ENCODE data around the gene GATAD2A. TPM values are rescaled to one million over a fixed set of nuclear protein-coding genes. Genes with fewer than 3 reads are reported as not detected.

GATAD2A gene
- total RNA-seq, 8 experiments from 2014 or later: 23.9 to 65.0 (median 39.6) TPM

DNA sequence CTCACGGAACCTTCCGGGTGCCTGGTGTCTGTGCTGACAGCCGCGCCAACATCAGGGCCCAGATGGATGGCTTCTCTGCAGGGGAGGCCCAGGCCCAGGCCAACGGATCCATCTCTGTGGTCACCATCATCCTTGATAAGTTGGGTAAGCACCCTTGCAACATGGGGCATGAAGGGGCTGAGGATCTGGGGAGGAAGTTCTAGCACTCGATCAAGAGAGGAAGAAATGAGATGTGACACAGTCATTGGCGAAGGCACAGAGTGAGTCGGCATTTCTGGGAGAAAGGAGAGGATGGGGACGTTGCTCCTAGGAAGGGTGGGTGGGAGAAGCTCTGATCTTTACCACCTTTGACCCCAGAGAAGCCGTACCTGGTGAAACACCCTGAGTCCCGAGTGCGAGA is 137.0 kb downstream of the GATAD2A start:
- in situ Hi-C loops (cut with MboI; ENCODE audit: low pct_unique_long_range_greater_than_20kb in 2 of 9, low sequenced_read_pairs in 9 of 9, unreplicated experiment in 9 of 9): loop anchor here in 3 of 9 experiments (25.0 kb wide), 1 partner anchor 95 kb away; the partner anchor contains the start of genes GMIP (in 3 of the 3) and LPAR2 (in 3 of the 3)
- ATAC-seq (replicated peaks in 6 of 8): no peak
- WGBS, 10 experiments: 83 to 100% (median 100%) methylated on average over 1 to 3 of the region's 12 CpGs; no CpG with 5 or more reads in 6 of the 10 experiments

DNA sequence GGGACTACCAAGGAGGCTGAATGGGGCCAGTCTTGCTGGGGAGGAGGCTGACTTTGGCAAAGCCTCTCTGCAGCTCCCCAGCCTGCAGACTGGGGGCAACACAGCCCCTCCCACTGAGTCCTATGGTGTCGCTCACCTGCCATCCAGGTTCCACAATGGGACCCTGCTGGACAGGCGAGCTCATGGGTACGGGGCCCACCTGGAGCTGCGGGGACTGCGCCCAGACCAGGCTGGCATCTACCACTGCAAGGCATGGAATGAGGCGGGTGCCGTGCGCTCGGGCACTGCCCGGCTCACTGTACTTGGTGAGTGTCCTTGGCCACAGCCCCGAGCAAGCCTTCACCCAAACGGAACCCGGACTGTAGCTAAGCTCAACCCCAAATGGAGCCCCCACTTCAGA is 137.6 kb downstream of the GATAD2A start:
- H3K4me1 ChIP-seq (replicated peaks in 1 of 2): peaks cover 0 to 14% of the 10 kb centered on the region in 2 donors
- in situ Hi-C loops (cut with MboI; ENCODE audit: low pct_unique_long_range_greater_than_20kb in 2 of 9, low sequenced_read_pairs in 9 of 9, unreplicated experiment in 9 of 9): loop anchor here in 3 of 9 experiments (25.0 kb wide), 1 partner anchor 94 kb away; the partner anchor contains the start of genes GMIP (in 3 of the 3) and LPAR2 (in 3 of the 3)
- 80 to 100% (median 98%) methylated on average over 2 to 8 of the region's 13 CpGs; no CpG with 5 or more reads in 7 of the 10 experiments for WGBS, 10 experiments
- no peak for ATAC-seq (replicated peaks in 6 of 8)
- no peak overlapping the region for H3K27ac ChIP-seq
- H3K4me3 ChIP-seq: no peak overlapping the region

More for the DNA sequence above, 137.0 kb downstream of the GATAD2A start:
- Histone ChIP-seq H3K4me3 (no peak overlapping the region), H3K4me1 (replicated peaks in 1 of 2) (peaks cover 0 to 14% of the 10 kb centered on the region in 2 donors), H3K27ac (no peak overlapping the region)

DNA sequence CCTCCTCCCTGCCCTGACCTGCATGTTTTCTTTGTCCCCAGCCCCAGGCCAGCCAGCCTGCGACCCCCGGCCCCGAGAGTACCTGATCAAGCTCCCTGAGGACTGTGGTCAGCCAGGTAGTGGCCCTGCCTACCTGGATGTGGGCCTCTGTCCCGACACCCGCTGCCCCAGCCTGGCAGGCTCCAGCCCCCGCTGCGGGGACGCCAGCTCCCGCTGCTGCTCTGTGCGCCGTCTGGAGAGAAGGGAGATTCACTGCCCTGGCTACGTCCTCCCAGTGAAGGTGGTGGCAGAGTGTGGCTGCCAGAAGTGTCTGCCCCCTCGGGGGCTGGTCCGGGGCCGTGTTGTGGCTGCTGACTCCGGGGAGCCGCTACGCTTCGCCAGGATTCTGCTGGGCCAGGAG is 138.2 kb downstream of the GATAD2A start:
- no peak overlapping the region for H3K27ac ChIP-seq
- no peak for ATAC-seq (replicated peaks in 6 of 8)
- in situ Hi-C loops (cut with MboI; ENCODE audit: low pct_unique_long_range_greater_than_20kb in 2 of 9, low sequenced_read_pairs in 9 of 9, unreplicated experiment in 9 of 9): loop anchor here in 3 of 9 experiments (25.0 kb wide), 1 partner anchor 94 kb away; the partner anchor contains the start of genes GMIP (in 3 of the 3) and LPAR2 (in 3 of the 3)
- peaks cover 0 to 12% of the 10 kb centered on the region in 2 donors for H3K4me1 ChIP-seq (replicated peaks in 1 of 2)
- 100% methylated on average over 1 of the region's 19 CpGs; no CpG with 5 or more reads in 9 of the 10 experiments for WGBS, 10 experiments
- no peak overlapping the region for H3K4me3 ChIP-seq

DNA sequence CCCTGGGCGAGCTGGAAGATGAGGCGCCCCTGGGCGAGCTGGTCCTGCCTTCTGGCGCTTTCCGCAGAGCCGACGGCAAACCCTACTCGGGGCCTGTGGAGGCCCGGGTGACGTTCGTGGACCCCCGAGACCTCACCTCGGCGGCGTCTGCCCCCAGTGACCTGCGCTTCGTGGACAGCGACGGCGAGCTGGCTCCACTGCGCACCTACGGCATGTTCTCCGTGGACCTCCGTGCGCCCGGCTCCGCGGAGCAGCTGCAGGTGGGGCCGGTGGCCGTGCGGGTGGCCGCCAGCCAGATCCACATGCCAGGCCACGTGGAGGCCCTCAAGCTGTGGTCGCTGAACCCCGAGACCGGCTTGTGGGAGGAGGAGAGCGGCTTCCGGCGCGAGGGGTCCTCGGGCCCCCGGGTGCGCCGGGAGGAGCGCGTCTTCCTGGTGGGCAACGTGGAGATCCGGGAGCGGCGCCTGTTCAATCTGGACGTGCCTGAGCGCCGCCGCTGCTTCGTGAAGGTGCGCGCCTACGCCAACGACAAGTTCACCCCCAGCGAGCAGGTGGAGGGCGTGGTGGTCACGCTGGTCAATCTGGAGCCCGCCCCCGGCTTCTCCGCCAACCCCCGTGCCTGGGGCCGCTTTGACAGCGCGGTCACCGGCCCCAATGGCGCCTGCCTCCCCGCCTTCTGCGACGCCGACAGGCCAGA is 138.9 kb downstream of the GATAD2A start:
- in situ Hi-C loops (cut with MboI; ENCODE audit: low pct_unique_long_range_greater_than_20kb in 2 of 9, low sequenced_read_pairs in 9 of 9, unreplicated experiment in 9 of 9): loop anchor here in 3 of 9 experiments (25.0 kb wide), 1 partner anchor 93 kb away; the partner anchor contains the start of genes GMIP (in 3 of the 3) and LPAR2 (in 3 of the 3)

DNA sequence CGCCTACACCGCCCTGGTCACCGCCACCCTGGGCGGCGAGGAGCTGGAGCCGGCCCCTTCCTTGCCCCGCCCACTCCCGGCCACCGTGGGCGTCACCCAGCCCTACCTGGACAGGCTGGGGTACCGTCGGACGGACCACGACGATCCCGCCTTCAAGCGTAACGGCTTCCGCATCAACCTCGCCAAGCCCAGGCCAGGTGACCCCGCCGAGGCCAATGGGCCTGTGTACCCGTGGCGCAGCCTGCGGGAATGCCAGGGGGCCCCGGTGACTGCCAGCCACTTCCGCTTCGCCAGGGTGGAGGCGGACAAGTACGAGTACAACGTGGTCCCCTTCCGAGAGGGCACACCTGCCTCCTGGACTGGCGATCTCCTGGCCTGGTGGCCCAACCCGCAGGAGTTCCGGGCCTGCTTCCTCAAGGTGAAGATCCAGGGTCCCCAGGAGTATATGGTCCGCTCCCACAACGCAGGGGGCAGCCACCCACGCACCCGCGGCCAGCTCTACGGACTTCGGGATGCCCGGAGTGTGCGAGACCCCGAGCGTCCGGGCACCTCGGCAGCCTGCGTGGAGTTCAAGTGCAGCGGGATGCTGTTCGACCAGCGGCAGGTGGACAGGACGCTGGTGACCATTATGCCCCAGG is 139.6 kb downstream of the GATAD2A start:
- no peak overlapping the region for H3K4me3 ChIP-seq
- no peak for ATAC-seq (replicated peaks in 6 of 8)
- H3K4me1 ChIP-seq (replicated peaks in 1 of 2): peaks cover 0 to 9% of the 10 kb centered on the region in 2 donors
- no peak overlapping the region for H3K27ac ChIP-seq
- in situ Hi-C loops (cut with MboI; ENCODE audit: low pct_unique_long_range_greater_than_20kb in 2 of 9, low sequenced_read_pairs in 9 of 9, unreplicated experiment in 9 of 9): loop anchor here in 3 of 9 experiments (25.0 kb wide), 1 partner anchor 92 kb away; the partner anchor contains the start of genes GMIP (in 3 of the 3) and LPAR2 (in 3 of the 3)
- 91 to 100% (median 95%) methylated on average over 3 to 16 of the region's 53 CpGs; no CpG with 5 or more reads in 6 of the 10 experiments for WGBS, 10 experiments

More for the DNA sequence above, 138.9 kb downstream of the GATAD2A start:
- H3K4me3 ChIP-seq: no peak overlapping the region
- peaks cover 0 to 9% of the 10 kb centered on the region in 2 donors for H3K4me1 ChIP-seq (replicated peaks in 1 of 2)
- 85 to 95% methylated on average over 3 to 8 of the region's 75 CpGs; no CpG with 5 or more reads in 8 of the 10 experiments for WGBS, 10 experiments
- ATAC-seq (replicated peaks in 6 of 8): no peak
- no peak overlapping the region for H3K27ac ChIP-seq

DNA sequence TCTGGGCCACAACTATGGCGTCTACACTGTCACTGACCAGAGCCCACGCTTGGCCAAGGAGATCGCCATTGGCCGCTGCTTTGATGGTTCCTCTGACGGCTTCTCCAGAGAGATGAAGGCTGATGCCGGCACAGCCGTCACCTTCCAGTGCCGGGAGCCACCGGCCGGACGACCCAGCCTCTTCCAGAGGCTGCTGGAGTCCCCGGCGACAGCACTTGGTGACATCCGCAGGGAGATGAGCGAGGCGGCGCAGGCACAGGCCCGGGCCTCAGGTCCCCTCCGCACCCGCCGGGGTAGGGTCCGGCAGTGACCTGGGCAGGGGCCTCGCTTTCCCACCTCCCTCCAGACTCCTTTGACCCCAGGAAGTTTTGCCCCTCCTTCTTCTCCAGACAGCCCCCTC is 140.2 kb downstream of the GATAD2A start:
- 80 to 94% (median 87%) methylated on average over 4 to 10 of the region's 23 CpGs; no CpG with 5 or more reads in 6 of the 10 experiments for WGBS, 10 experiments
- no peak for ATAC-seq (replicated peaks in 6 of 8)
- Histone ChIP-seq H3K4me1 (replicated peaks in 1 of 2) (peaks cover 0 to 8% of the 10 kb centered on the region in 2 donors), H3K4me3 (no peak overlapping the region), H3K27ac (no peak overlapping the region)
- in situ Hi-C loops (cut with MboI; ENCODE audit: low pct_unique_long_range_greater_than_20kb in 2 of 9, low sequenced_read_pairs in 9 of 9, unreplicated experiment in 9 of 9): loop anchor here in 3 of 9 experiments (25.0 kb wide), 1 partner anchor 92 kb away; the partner anchor contains the start of genes GMIP (in 3 of the 3) and LPAR2 (in 3 of the 3)

DNA sequence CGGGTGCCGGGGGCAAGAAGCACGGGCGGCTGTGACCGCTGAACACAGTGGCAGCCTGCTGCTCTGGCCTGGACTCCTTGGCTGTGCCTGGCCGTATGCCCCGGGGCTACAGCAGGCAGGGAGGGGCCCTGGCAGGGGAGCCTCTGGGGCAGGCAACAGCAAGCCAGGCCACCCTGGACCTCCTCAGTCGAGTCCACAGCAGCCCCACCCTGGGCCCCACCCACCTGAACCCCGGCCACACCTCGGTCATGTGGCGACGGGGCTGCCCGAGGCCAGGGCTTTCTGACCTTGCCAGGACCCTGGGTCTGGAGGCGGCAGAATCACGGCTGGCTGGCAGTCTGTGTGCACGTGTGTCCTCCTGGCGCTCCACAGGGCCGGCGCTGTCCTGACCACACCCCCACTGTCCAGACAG is 141.3 kb downstream of the GATAD2A start:
- Histone ChIP-seq H3K4me1 (replicated peaks in 1 of 2) (no peaks in the 10 kb centered on the region), H3K4me3 (no peak overlapping the region), H3K27ac (no peak overlapping the region)
- in situ Hi-C loops (cut with MboI; ENCODE audit: low pct_unique_long_range_greater_than_20kb in 2 of 9, low sequenced_read_pairs in 9 of 9, unreplicated experiment in 9 of 9): loop anchor here in 3 of 9 experiments (25.0 kb wide), 1 partner anchor 91 kb away; the partner anchor contains the start of genes GMIP (in 3 of the 3) and LPAR2 (in 3 of the 3)
- ATAC-seq (replicated peaks in 6 of 8): peak in 3 of 8 experiments; percentile 81 to 86 (median 84)
- WGBS, 10 experiments: 0 to 78% methylated on average over 4 to 8 of the region's 19 CpGs; no CpG with 5 or more reads in 8 of the 10 experiments

DNA sequence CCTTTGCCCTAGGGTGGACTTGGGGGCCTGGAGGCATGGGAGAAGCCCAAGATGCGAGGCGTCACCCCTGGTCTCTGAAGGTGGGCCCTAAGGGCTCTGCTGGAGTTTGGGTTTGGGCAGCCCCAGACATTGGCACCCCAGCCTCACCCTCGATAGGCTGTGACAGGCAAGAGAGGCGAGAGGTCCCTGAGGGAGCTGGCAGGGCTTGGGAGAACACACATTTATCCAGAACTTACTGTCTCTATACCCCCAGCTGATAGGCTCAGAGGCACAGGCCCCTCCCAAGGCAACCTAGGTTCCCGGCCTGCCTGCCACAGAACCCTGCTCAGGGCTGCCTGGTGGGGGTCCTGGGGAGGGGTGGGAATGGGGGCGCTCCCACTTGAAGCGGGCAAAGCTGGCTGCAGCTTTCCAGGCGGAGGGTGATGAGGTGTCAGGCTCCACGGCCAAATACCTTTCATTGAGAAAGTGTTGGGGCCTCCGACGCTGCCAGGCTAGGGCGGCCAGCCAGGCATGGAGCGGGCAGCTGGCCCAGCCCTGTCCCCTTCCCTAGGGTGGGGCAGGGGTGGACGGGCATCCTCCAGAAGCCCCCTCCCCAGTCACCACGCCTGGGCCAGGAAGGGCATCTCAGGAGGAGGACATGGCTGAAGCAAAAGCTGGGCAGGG is 142.3 kb downstream of the GATAD2A start:
- in situ Hi-C loops (cut with MboI; ENCODE audit: low pct_unique_long_range_greater_than_20kb in 2 of 9, low sequenced_read_pairs in 9 of 9, unreplicated experiment in 9 of 9): loop anchor here in 3 of 9 experiments (25.0 kb wide), 1 partner anchor 89 kb away; the partner anchor contains the start of genes GMIP (in 3 of the 3) and LPAR2 (in 3 of the 3)
- no peak for ATAC-seq (replicated peaks in 6 of 8)

DNA sequence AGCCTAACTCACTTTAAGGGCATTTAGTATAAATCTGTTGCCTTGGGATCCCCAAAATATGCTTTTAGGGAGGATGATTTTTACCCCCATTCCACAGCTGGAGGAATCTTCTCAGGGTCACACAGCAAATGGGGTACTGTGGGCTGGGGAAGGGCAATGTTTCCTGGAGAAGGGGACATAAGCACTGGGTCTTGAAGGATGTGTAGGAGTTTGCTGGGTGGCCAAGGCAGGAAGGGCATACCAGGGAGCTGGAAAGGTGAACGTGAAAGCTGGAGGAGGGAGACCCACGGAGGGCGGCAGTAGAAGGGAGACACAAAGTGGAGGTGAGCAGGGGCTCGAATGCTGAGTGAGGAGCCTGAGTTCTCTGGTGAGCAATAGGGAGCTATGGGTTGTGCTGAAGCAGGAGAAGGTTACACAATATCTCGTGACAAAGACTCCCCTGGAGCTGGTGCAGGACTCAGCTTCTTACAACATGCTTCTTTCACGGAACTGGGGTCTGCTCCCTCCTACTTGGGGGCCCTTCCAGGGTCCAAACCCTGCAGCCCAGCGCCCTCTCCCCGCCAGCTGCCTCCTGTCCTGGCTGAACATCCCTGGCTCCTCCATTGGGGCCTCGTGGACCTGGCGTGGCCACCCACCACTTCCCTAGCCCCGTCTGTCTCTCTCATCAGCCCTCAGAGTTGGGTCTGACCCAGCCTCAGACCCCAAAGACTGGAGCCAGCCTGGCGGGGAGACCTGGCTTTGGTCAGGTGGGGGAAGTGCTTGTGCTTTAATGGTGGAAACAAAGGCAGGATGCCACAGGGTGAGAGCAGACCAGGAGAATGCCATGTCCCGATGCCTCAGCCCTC is 143.7 kb downstream of the GATAD2A start:
- 8 to 80% (median 57%) methylated on average over 1 to 8 of the region's 13 CpGs; no CpG with 5 or more reads in 1 of the 10 experiments for WGBS, 10 experiments
- no peak for ATAC-seq (replicated peaks in 6 of 8)
- in situ Hi-C loops (cut with MboI; ENCODE audit: low pct_unique_long_range_greater_than_20kb in 2 of 9, low sequenced_read_pairs in 9 of 9, unreplicated experiment in 9 of 9): loop anchor here in 3 of 9 experiments (25.0 kb wide), 1 partner anchor 88 kb away; the partner anchor contains the start of genes GMIP (in 3 of the 3) and LPAR2 (in 3 of the 3)
- Histone ChIP-seq H3K27ac (no peak overlapping the region), H3K4me1 (replicated peaks in 1 of 2) (peaks cover 0 to under 1% of the 10 kb centered on the region in 2 donors), H3K4me3 (no peak overlapping the region)

More for the DNA sequence above, 142.3 kb downstream of the GATAD2A start:
- H3K27ac ChIP-seq: no peak overlapping the region
- no peak overlapping the region for H3K4me3 ChIP-seq
- no peaks in the 10 kb centered on the region for H3K4me1 ChIP-seq (replicated peaks in 1 of 2)
- WGBS, 10 experiments: 37 to 87% (median 40%) methylated on average over 1 to 3 of the region's 15 CpGs; no CpG with 5 or more reads in 7 of the 10 experiments

DNA sequence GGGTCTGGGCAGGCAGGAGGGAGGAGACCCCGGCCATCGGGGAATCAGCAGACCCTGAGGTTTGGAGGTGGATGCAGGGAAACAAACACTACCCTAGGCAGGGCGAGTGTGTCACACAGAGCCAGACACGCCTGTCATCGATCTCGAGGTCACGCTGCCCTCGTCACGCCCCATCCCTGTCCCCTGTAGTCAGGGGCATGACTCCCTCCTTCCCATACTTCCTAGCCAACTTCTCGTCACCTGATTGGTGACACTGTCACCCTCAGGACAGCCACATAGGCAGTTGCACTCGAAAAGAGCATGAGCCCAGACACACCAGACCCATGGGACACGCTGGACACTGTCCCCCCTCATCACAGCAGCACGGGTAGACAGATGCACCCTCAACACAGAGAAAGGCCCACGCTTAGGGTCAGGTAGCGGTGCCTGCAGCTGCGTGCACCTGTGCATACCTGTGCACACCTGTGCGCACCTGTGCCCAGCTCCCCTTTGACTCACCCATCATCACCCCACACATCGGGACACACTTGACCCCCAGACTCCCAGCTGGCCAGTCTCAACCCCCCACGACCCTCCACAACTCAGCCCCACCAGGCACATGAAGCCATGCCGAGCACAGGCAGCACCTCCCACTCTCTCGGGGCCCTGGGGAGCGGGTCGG is 144.5 kb downstream of the GATAD2A start:
- H3K4me1 ChIP-seq (replicated peaks in 1 of 2): peaks cover 0 to 2% of the 10 kb centered on the region in 2 donors
- 52 to 77% (median 66%) methylated on average over 3 to 5 of the region's 23 CpGs; no CpG with 5 or more reads in 7 of the 10 experiments for WGBS, 10 experiments
- H3K27ac ChIP-seq: no peak overlapping the region
- peak in 3 of 8 experiments; percentile 6 to 20 (median 10) for ATAC-seq (replicated peaks in 6 of 8)
- H3K4me3 ChIP-seq: no peak overlapping the region
- in situ Hi-C loops (cut with MboI; ENCODE audit: low pct_unique_long_range_greater_than_20kb in 2 of 9, low sequenced_read_pairs in 9 of 9, unreplicated experiment in 9 of 9): loop anchor here in 3 of 9 experiments (25.0 kb wide), 1 partner anchor 87 kb away; the partner anchor contains the start of genes GMIP (in 3 of the 3) and LPAR2 (in 3 of the 3)

DNA sequence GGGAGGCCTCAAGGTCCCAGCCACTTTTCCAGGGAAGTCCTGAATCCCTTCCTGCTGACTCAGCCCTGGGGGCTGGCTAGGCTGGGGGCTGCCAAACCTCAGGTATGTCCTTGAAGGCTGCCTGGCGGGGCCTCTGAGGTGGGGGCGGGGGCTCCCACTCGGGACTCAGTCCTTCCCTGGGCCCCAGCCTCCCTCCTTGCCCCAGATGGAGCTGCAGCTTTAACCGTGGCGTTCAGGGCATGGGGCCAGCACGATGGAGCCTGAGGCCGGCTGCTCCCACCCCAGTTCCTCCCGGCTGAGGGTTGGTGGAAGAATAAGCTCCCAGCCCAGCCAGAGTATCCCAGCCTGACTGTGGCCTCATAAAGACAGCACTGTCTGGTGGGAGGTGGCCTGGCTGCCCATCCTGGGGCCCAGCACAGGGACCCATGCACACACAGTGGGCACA is 145.0 kb downstream of the GATAD2A start:
- H3K4me1 ChIP-seq (replicated peaks in 1 of 2): peaks cover 0 to 2% of the 10 kb centered on the region in 2 donors
- ATAC-seq (replicated peaks in 6 of 8): peak; percentile 15 to 70 (median 34)
- in situ Hi-C loops (cut with MboI; ENCODE audit: low pct_unique_long_range_greater_than_20kb in 2 of 9, low sequenced_read_pairs in 9 of 9, unreplicated experiment in 9 of 9): no loop called here
- H3K4me3 ChIP-seq: no peak overlapping the region
- no CpG with 5 or more reads among the region's 8 CpGs for WGBS, 10 experiments
- H3K27ac ChIP-seq: no peak overlapping the region

Measured in motor neuron (in vitro differentiated cells).